A673 (cell line): ENCODE data around the gene CABLES1.
"Not testable (repeated sequence)": the region's sequence is repeated elsewhere in the genome, so short reads cannot be mapped to it uniquely, and the experiment has no call there.

ENCODE experiments used
- EZH2 ChIP-seq: fragments of 200-600 bp; sonication (generic); IDR thresholded peaks from 2 replicates; pipeline ENCODE4 v1.6.1; 2017; ENCODE audit warnings: borderline replicate concordance, low read depth, mild to moderate bottlenecking, mixed read lengths, antibody characterized with exemption, low read length; ENCODE audit not compliant: poor library complexity, severe bottlenecking
- TF ChIP-seq, protein P1 (sequence below): fragments of 300-800, 200-600 bp; sonication (generic); conservative IDR thresholded peaks from 2 replicates; pipeline ENCODE4 v1.5.1; 2017; ENCODE audit warnings: low read depth, mild to moderate bottlenecking, antibody characterized with exemption, low read length, moderate library complexity, mixed read lengths

DNA sequence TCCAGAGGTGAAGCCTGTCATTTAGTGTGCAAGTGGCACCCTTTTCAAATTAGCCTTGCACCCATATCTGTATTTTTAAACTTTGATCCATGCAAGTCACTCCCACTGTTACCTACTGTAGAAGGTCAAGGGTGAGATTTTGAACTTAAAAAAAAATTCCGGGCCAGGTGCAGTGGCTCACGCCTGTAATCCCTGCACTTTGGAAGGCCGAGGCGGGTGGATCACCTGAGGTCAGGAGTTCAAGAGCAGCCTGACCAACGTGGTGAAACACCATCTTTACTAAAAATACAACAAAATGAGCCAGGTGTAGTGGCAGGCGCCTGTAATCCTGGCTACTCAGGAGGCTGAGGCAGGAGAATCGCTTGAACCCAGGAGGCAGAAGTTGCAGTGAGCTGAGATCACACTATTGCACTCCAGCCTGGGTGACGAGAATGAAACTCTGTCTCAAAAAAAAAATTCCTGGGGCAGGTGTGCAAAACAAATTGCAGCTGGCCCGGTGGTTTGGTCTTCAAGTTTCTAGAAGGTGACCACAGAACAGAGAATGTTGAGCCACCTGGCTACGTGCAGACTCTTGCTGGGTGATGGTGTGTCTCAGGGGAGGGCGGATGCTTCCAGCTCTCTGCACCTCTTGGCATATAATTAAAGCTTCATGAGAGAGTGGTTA lies 106.7 kb downstream of the CABLES1 start:
- TF ChIP-seq, protein P1, sequence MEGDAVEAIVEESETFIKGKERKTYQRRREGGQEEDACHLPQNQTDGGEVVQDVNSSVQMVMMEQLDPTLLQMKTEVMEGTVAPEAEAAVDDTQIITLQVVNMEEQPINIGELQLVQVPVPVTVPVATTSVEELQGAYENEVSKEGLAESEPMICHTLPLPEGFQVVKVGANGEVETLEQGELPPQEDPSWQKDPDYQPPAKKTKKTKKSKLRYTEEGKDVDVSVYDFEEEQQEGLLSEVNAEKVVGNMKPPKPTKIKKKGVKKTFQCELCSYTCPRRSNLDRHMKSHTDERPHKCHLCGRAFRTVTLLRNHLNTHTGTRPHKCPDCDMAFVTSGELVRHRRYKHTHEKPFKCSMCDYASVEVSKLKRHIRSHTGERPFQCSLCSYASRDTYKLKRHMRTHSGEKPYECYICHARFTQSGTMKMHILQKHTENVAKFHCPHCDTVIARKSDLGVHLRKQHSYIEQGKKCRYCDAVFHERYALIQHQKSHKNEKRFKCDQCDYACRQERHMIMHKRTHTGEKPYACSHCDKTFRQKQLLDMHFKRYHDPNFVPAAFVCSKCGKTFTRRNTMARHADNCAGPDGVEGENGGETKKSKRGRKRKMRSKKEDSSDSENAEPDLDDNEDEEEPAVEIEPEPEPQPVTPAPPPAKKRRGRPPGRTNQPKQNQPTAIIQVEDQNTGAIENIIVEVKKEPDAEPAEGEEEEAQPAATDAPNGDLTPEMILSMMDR, result not testable (repeated sequence)
- TF ChIP-seq EZH2, result not testable (repeated sequence)
